Smooth muscle cell (in vitro differentiated cells): Measurements from ENCODE around the gene ZNF268. TPM values are rescaled to one million over a fixed set of nuclear protein-coding genes. Genes with fewer than 3 reads are reported as not detected.

Experiments used
- DNase-seq: peaks from one replicate; lab custom pipeline; 2025; ENCODE audit not compliant: unreplicated experiment; lab: John Stamatoyannopoulos, UW
- H2AFZ ChIP-seq: fragments of 200-600 bp; sonication (generic); 2 replicates; pipeline ENCODE4 v1.6.0; 2016; ENCODE audit warnings: antibody characterized with exemption, low read depth, mild to moderate bottlenecking
- H3F3A ChIP-seq: fragments of 200-600 bp; sonication (generic); 2 replicates; pipeline ENCODE4 v1.6.0; 2017; ENCODE audit warnings: antibody characterized with exemption, low read depth
- H3K27ac ChIP-seq: fragments of 200-600 bp; sonication (generic); 2 replicates; pipeline ENCODE4 v1.5.1; 2016; ENCODE audit warnings: low read depth, mild to moderate bottlenecking
- H3K27me3 ChIP-seq: fragments of 200-600 bp; sonication (generic); 2 replicates; pipeline ENCODE4 v1.6.1; 2016; ENCODE audit warnings: low read depth, mild to moderate bottlenecking
- H3K36me3 ChIP-seq: fragments of 200-600 bp; sonication (generic); 2 replicates; pipeline ENCODE4 v1.5.1; 2016; ENCODE audit warnings: low read depth
- H3K4me1 ChIP-seq: fragments of 200-600 bp; sonication (generic); 2 replicates; pipeline ENCODE4 v1.5.1; 2016; ENCODE audit warnings: low read depth
- H3K4me2 ChIP-seq: fragments of 200-600 bp; sonication (generic); 2 replicates; pipeline ENCODE4 v1.6.0; 2016; ENCODE audit warnings: mild to moderate bottlenecking
- H3K4me3 ChIP-seq: fragments of 200-600 bp; sonication (generic); 2 replicates; pipeline ENCODE4 v1.5.1; 2016; ENCODE audit warnings: mild to moderate bottlenecking
- H3K79me2 ChIP-seq: fragments of 200-600 bp; sonication (generic); 2 replicates; pipeline ENCODE4 v1.6.0; 2016; ENCODE audit warnings: low read depth, mild to moderate bottlenecking
- H3K9ac ChIP-seq: fragments of 200-600 bp; sonication (generic); 2 replicates; pipeline ENCODE4 v1.6.0; 2016; ENCODE audit warnings: low read depth
- H3K9me3 ChIP-seq: fragments of 200-600 bp; sonication (generic); replicated peaks from 2 replicates; pipeline ENCODE4 v1.5.1; 2016; ENCODE audit warnings: low read depth
- H4K20me1 ChIP-seq: fragments of 200-600 bp; sonication (generic); 2 replicates; pipeline ENCODE4 v1.6.0; 2016; ENCODE audit warnings: low read depth
- WGBS: methylation state at CpG from one replicate; pipeline ENCODE4 v1.1.7; 2016; ENCODE audit warnings: low lambda C conversion rate; 5-methylcytosine and 5-hydroxymethylcytosine counted together
- polyA plus RNA-seq: library from polyadenylated mRNA; unstranded; fragments of >200 nt; fragmentation: Nextera tagmentation; extraction: Ambion mirVana; gene quantifications from 2 replicates; pipeline ENCODE4 v1.2.1, GENCODE V29; 2016
- total RNA-seq: library from RNA; depleted of rRNA; stranded (reverse); fragments of >200 nt; gene quantifications from 2 replicates; pipeline ENCODE4 v1.2.3, GENCODE V29; 2014
- TF ChIP-seq, protein P1 (sequence below): fragments of 200-600 bp; sonication (generic); IDR thresholded peaks from 2 replicates; pipeline ENCODE4 v1.5.1; 2017; ENCODE audit warnings: borderline replicate concordance, mild to moderate bottlenecking, antibody characterized with exemption; ENCODE audit not compliant: insufficient read depth, poor library complexity, severe bottlenecking

ZNF268 gene
- total and polyA plus RNA-seq, 2 experiments from 2014 or later = 9.4 to 37.2 TPM

- no peaks in the 10 kb centered on the region for H3K36me3 ChIP-seq
- no peaks in the 10 kb centered on the region for H4K20me1 ChIP-seq
- no peak overlapping the region for H3K4me3 ChIP-seq
- no peaks in the 10 kb centered on the region for H3K27me3 ChIP-seq
- no peaks in the 10 kb centered on the region for H3K79me2 ChIP-seq
- no peak overlapping the region for H2AFZ ChIP-seq
- H3K4me1 ChIP-seq = no peaks in the 10 kb centered on the region
- no peak overlapping the region for H3K4me2 ChIP-seq
- no peaks in the 10 kb centered on the region for H3F3A ChIP-seq
- TF ChIP-seq, protein P1, sequence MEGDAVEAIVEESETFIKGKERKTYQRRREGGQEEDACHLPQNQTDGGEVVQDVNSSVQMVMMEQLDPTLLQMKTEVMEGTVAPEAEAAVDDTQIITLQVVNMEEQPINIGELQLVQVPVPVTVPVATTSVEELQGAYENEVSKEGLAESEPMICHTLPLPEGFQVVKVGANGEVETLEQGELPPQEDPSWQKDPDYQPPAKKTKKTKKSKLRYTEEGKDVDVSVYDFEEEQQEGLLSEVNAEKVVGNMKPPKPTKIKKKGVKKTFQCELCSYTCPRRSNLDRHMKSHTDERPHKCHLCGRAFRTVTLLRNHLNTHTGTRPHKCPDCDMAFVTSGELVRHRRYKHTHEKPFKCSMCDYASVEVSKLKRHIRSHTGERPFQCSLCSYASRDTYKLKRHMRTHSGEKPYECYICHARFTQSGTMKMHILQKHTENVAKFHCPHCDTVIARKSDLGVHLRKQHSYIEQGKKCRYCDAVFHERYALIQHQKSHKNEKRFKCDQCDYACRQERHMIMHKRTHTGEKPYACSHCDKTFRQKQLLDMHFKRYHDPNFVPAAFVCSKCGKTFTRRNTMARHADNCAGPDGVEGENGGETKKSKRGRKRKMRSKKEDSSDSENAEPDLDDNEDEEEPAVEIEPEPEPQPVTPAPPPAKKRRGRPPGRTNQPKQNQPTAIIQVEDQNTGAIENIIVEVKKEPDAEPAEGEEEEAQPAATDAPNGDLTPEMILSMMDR = no peak
- no peak for DNase-seq
- no peak overlapping the region for H3K27ac ChIP-seq
- no peaks in the 10 kb centered on the region for H3K9me3 ChIP-seq
- WGBS = 67% methylated on average over 7 of the region's 7 CpGs
- no peak overlapping the region for H3K9ac ChIP-seq
Measured at GRCh38 chr12:133227281-133227852, 46.1 kb downstream of the ZNF268 start.

DNA sequence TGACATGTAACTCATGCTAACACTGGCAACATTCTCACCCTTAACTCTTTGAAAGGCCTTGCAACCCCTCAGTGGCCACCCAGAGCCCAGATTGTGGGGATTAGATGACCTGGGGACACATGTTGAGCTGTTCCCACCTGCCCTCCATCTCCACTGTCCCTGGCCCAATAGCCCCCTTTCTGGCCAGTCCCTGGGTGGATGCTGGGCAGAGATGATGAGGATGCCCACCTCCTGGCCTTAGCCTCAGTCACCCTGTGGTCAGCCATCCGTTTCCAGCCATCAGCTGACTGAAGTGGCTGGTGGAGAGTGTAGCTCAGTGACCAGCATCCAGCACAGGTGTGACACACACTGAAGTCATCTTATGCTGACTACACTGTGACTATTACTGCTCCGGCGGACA, 49.7 kb downstream of the ZNF268 start:
- TF ChIP-seq, protein P1 = no peak
- Histone ChIP-seq H4K20me1 (no peaks in the 10 kb centered on the region), H3K9me3 (no peaks in the 10 kb centered on the region), H3K79me2 (no peaks in the 10 kb centered on the region), H3K4me2 (no peak overlapping the region), H3K4me1 (no peaks in the 10 kb centered on the region), H3F3A (no peaks in the 10 kb centered on the region), H3K9ac (no peak overlapping the region), H3K36me3 (no peaks in the 10 kb centered on the region), H3K27ac (no peak overlapping the region), H2AFZ (no peak overlapping the region), H3K27me3 (no peaks in the 10 kb centered on the region), H3K4me3 (no peak overlapping the region)
- no peak for DNase-seq
- 68% methylated on average over 3 of the region's 3 CpGs for WGBS

GRCh38 chr12:133233006-133233405, 51.7 kb downstream of the ZNF268 start:
- TF ChIP-seq, protein P1 = no peak
- no peak overlapping the region for H2AFZ ChIP-seq
- no peak for DNase-seq
- H3K4me3 ChIP-seq = no peak overlapping the region
- 82% methylated on average over 6 of the region's 6 CpGs for WGBS
- H3K4me1 ChIP-seq = no peaks in the 10 kb centered on the region
- H3K4me2 ChIP-seq = no peak overlapping the region
- no peak overlapping the region for H3K9ac ChIP-seq
- no peaks in the 10 kb centered on the region for H3F3A ChIP-seq
- H3K79me2 ChIP-seq = no peaks in the 10 kb centered on the region
- H4K20me1 ChIP-seq = no peaks in the 10 kb centered on the region
- H3K27ac ChIP-seq = no peak overlapping the region
- H3K27me3 ChIP-seq = no peaks in the 10 kb centered on the region
- no peaks in the 10 kb centered on the region for H3K9me3 ChIP-seq
- no peaks in the 10 kb centered on the region for H3K36me3 ChIP-seq

DNA sequence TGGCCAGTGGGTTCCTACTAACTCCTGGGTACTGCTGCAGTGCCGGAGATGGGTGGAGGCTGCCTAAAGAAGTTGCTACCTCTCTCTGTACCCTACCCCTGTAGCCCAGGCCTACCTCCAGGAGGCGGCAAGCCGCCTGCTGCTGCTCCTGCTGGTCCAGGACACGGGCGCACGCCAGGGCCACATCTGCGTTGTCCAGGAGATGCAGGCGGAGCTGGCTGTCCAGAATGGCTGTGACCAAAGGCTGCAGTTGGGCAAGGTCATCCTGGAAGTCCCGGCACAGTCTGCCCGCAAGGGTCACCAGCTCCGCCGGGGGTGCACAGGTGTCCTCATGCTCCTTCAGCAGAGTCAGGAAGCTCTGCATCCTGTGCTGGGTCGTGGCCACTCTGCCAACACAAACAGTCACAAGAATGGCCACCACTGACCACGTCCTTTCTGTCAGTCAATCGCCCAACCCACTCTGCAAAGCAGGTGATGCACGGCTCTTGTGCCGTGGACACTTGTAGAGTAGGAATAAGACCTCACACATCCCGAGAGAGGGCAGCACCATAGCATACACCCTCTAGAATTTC, 52.8 kb downstream of the ZNF268 start:
- no peak for DNase-seq

More for the DNA sequence above, 52.8 kb downstream of the ZNF268 start:
- Histone ChIP-seq H3F3A (no peaks in the 10 kb centered on the region), H3K9ac (no peak overlapping the region), H3K27me3 (no peaks in the 10 kb centered on the region), H3K9me3 (no peaks in the 10 kb centered on the region), H3K4me1 (no peaks in the 10 kb centered on the region), H3K4me2 (no peak overlapping the region), H3K4me3 (no peak overlapping the region), H4K20me1 (no peaks in the 10 kb centered on the region), H2AFZ (no peak overlapping the region), H3K27ac (no peak overlapping the region), H3K36me3 (no peaks in the 10 kb centered on the region), H3K79me2 (no peaks in the 10 kb centered on the region)
- TF ChIP-seq, protein P1 = no peak
- 84% methylated on average over 18 of the region's 18 CpGs for WGBS
